ENCODE measurements around the gene MTMR1.

MTMR1 gene

GRCh38 chrX:150692831-150693724, at the start of gene MTMR1:
TSS of gene MTMR1 (plus strand) at chrX:150693396. CDS start at chrX:150693531, 135 bp downstream.
- H2AFZ ChIP-seq (ENCODE audit: low read depth, low read length, severe bottlenecking), result peak within 1 kb of the TSS; percentile 81

GRCh38 chrX:150643958-150644357, 49.2 kb upstream of the MTMR1 start:
- H3K27me3 ChIP-seq (ENCODE audit: low read length), result no peaks in the 10 kb centered on the region

More at GRCh38 chrX:150692831-150693724, at the start of gene MTMR1:
- peaks cover 16% of the 10 kb centered on the region for H3F3A ChIP-seq (ENCODE audit: insufficient read depth)
- H3K9me2 ChIP-seq (replicated peaks; ENCODE audit: insufficient read depth, low read length), result no peaks in the 10 kb centered on the region
- peak within 1 kb of the TSS; percentile 74 for H3K4me3 ChIP-seq (ENCODE audit: insufficient read depth, low read length, poor library complexity, severe bottlenecking)
- H3K79me2 ChIP-seq (ENCODE audit: insufficient read depth, low read length), result peaks cover 39% of the 10 kb centered on the region
- H3K27ac ChIP-seq (ENCODE audit: low read depth, low read length), result peak within 1 kb of the TSS; percentile 98
- peak within 1 kb of the TSS; percentile 97 for H3K4me2 ChIP-seq (ENCODE audit: low read depth, low read length, poor library complexity, severe bottlenecking)
- TF ChIP-seq, protein P1, sequence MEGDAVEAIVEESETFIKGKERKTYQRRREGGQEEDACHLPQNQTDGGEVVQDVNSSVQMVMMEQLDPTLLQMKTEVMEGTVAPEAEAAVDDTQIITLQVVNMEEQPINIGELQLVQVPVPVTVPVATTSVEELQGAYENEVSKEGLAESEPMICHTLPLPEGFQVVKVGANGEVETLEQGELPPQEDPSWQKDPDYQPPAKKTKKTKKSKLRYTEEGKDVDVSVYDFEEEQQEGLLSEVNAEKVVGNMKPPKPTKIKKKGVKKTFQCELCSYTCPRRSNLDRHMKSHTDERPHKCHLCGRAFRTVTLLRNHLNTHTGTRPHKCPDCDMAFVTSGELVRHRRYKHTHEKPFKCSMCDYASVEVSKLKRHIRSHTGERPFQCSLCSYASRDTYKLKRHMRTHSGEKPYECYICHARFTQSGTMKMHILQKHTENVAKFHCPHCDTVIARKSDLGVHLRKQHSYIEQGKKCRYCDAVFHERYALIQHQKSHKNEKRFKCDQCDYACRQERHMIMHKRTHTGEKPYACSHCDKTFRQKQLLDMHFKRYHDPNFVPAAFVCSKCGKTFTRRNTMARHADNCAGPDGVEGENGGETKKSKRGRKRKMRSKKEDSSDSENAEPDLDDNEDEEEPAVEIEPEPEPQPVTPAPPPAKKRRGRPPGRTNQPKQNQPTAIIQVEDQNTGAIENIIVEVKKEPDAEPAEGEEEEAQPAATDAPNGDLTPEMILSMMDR (IDR thresholded peaks at IDR 0.05; ENCODE audit: insufficient read depth, low read length, poor library complexity, severe bottlenecking), result no peak
- TF ChIP-seq EZH2phosphoT487 (conservative IDR thresholded peaks at IDR 0.05; ENCODE audit: low read length), result no peak
- H3K36me3 ChIP-seq (ENCODE audit: low read length), result no peaks in the 10 kb centered on the region
- no peaks in the 10 kb centered on the region for H3K9me3 ChIP-seq (ENCODE audit: insufficient read depth, low read length)
- no peaks in the 10 kb centered on the region for H3K27me3 ChIP-seq (ENCODE audit: low read length)
- no peaks in the 10 kb centered on the region for H4K20me1 ChIP-seq (ENCODE audit: low read depth, low read length)
- H3K9ac ChIP-seq (ENCODE audit: low read length), result peak within 1 kb of the TSS; percentile 74

DNA sequence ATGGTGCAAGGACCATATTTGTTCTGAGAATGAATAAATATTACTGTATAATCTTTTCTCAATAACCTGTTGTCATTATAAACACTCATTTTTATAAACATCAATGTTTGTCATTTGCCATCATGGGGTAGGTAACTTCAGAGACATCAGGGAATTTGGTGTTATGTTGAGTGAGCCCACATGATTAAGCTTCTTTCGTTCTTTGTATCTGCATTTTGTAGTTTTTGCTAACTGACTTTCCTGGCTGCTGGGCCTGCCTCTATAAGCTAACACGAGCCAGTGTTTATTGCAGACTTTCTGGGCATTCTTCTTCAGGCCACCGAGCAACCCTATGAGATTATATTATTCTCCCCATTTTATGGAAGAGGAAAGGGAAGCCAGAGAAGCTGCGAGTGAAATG, 48.8 kb upstream of the MTMR1 start:
- Histone ChIP-seq H3K27me3 (ENCODE audit: low read length) (no peaks in the 10 kb centered on the region), H3K4me2 (ENCODE audit: low read depth, low read length, poor library complexity, severe bottlenecking) (no peak overlapping the region)
- TF ChIP-seq, protein P1 (IDR thresholded peaks at IDR 0.05; ENCODE audit: insufficient read depth, low read length, poor library complexity, severe bottlenecking), result no peak
- TF ChIP-seq EZH2phosphoT487 (conservative IDR thresholded peaks at IDR 0.05; ENCODE audit: low read length), result no peak

More at GRCh38 chrX:150643958-150644357, 49.2 kb upstream of the MTMR1 start:
- Histone ChIP-seq H3K9me3 (ENCODE audit: insufficient read depth, low read length) (no peaks in the 10 kb centered on the region), H3F3A (ENCODE audit: insufficient read depth) (no peaks in the 10 kb centered on the region), H3K36me3 (ENCODE audit: low read length) (no peaks in the 10 kb centered on the region), H3K79me2 (ENCODE audit: insufficient read depth, low read length) (no peaks in the 10 kb centered on the region), H3K4me2 (ENCODE audit: low read depth, low read length, poor library complexity, severe bottlenecking) (no peak overlapping the region), H3K9ac (ENCODE audit: low read length) (no peak overlapping the region), H3K27ac (ENCODE audit: low read depth, low read length) (no peak overlapping the region), H4K20me1 (ENCODE audit: low read depth, low read length) (no peaks in the 10 kb centered on the region), H3K4me3 (ENCODE audit: insufficient read depth, low read length, poor library complexity, severe bottlenecking) (no peak overlapping the region), H3K9me2 (replicated peaks; ENCODE audit: insufficient read depth, low read length) (no peaks in the 10 kb centered on the region), H2AFZ (ENCODE audit: low read depth, low read length, severe bottlenecking) (no peak overlapping the region)
- no peak for TF ChIP-seq EZH2phosphoT487 (conservative IDR thresholded peaks at IDR 0.05; ENCODE audit: low read length)
- TF ChIP-seq, protein P1 (IDR thresholded peaks at IDR 0.05; ENCODE audit: insufficient read depth, low read length, poor library complexity, severe bottlenecking), result no peak

More for the DNA sequence above, 48.8 kb upstream of the MTMR1 start:
- H4K20me1 ChIP-seq (ENCODE audit: low read depth, low read length), result no peaks in the 10 kb centered on the region
- no peaks in the 10 kb centered on the region for H3K36me3 ChIP-seq (ENCODE audit: low read length)
- H3K4me3 ChIP-seq (ENCODE audit: insufficient read depth, low read length, poor library complexity, severe bottlenecking), result no peak overlapping the region
- H3K27ac ChIP-seq (ENCODE audit: low read depth, low read length), result no peak overlapping the region
- H3F3A ChIP-seq (ENCODE audit: insufficient read depth), result no peaks in the 10 kb centered on the region
- no peak overlapping the region for H3K9ac ChIP-seq (ENCODE audit: low read length)
- H3K79me2 ChIP-seq (ENCODE audit: insufficient read depth, low read length), result no peaks in the 10 kb centered on the region
- no peaks in the 10 kb centered on the region for H3K9me3 ChIP-seq (ENCODE audit: insufficient read depth, low read length)
- no peak overlapping the region for H2AFZ ChIP-seq (ENCODE audit: low read depth, low read length, severe bottlenecking)
- no peaks in the 10 kb centered on the region for H3K9me2 ChIP-seq (replicated peaks; ENCODE audit: insufficient read depth, low read length)
